ENCODE measurements around the gene ARHGEF26. TPM values are rescaled to one million over a fixed set of nuclear protein-coding genes. Genes with fewer than 3 reads are reported as not detected.

Gene ARHGEF26
- total and polyA plus RNA-seq, 2 experiments from 2014 or later, result 9.4 to 16.9 TPM

- TF ChIP-seq REST (IDR thresholded peaks at IDR 0.05; ENCODE audit: unreplicated experiment) (no peak), ZNF462 (CRISPR knock-in tag; IDR thresholded peaks at IDR 0.05) (no peak), EZH2phosphoT487 (IDR thresholded peaks at IDR 0.05; ENCODE audit: unreplicated experiment) (no peak), ZNF114 (CRISPR knock-in tag; IDR thresholded peaks at IDR 0.05) (no peak), POLR2AphosphoS5 (IDR thresholded peaks at IDR 0.05; ENCODE audit: low read depth) (no peak), ZNF331 (CRISPR knock-in tag; IDR thresholded peaks at IDR 0.05; ENCODE audit: low read depth) (no peak), EZH2 (IDR thresholded peaks at IDR 0.05; ENCODE audit: low read depth, unreplicated experiment) (no peak)
Measured at GRCh38 chr3:154290187-154290586, 169.0 kb downstream of the ARHGEF26 start (continued).

Measured in GM23338 (cell line).